Right lobe of liver (tissue), 4 donors: ENCODE results near the gene FFAR3.
"Not testable (repeated sequence)": the region's sequence is repeated elsewhere in the genome, so short reads cannot be mapped to it uniquely, and the experiment has no call there.

ENCODE experiments used
- CTCF ChIP-seq, 4 donors: fragments of 200-600 bp in 3 of 4; fragments of 450-650 bp in 1 of 4; IDR thresholded peaks; one replicate each; pipeline versions ENCODE4 v1.5.1 to v1.8.0; 2016 to 2022; ENCODE audit warnings: antibody characterized with exemption in 4 of 4, mild to moderate bottlenecking in 2 of 4
- POLR2A ChIP-seq: fragments of 450-650 bp; IDR thresholded peaks from one replicate; pipeline ENCODE4 v1.6.1; 2017; ENCODE audit warnings: antibody characterized with exemption, mild to moderate bottlenecking
- donor health status: DM: no; HTN: no; CAD: no.
- donor health status: DM: no; HTN: no; CAD: no.
- donor health status: DM: no; HTN: yes; CAD: no.

GRCh38 chr19:35360081-35360480, 1.8 kb downstream of the FFAR3 start:
- TF ChIP-seq POLR2A; CTCF (IDR thresholded peaks at IDR 0.05): not testable (repeated sequence)
